NCI-H2227 (cell line): ENCODE data around the gene CALN1.

Experiments used
- DNase-seq: peaks from one replicate; lab custom pipeline; 2025; ENCODE audit not compliant: unreplicated experiment; lab: John Stamatoyannopoulos, UW

The CALN1 gene

GRCh38 chr7:72190919-72191318 is 221.2 kb downstream of the CALN1 start:
- DNase-seq: no peak

GRCh38 chr7:72190146-72190545 is 222.0 kb downstream of the CALN1 start:
- DNase-seq: no peak

GRCh38 chr7:72187179-72187578 is 225.0 kb downstream of the CALN1 start:
- DNase-seq: no peak

- DNase-seq: no peak
Observed at GRCh38 chr7:72183835-72184234, 228.3 kb downstream of the CALN1 start.

- no peak for DNase-seq
Observed at GRCh38 chr7:72182036-72182435, 230.1 kb downstream of the CALN1 start.

GRCh38 chr7:72176875-72177274 is 235.3 kb downstream of the CALN1 start:
- DNase-seq: no peak

GRCh38 chr7:72170475-72170874 is 241.7 kb downstream of the CALN1 start:
- DNase-seq: no peak

GRCh38 chr7:72163271-72163670 is 248.9 kb downstream of the CALN1 start:
- DNase-seq: no peak

- DNase-seq: no peak
Observed at GRCh38 chr7:72161534-72161933, 250.6 kb downstream of the CALN1 start.

GRCh38 chr7:72159911-72160310 is 252.2 kb downstream of the CALN1 start:
- no peak for DNase-seq

GRCh38 chr7:72156671-72157070 is 255.5 kb downstream of the CALN1 start:
- no peak for DNase-seq

- DNase-seq: no peak
Observed at GRCh38 chr7:72153132-72153512, 259.0 kb downstream of the CALN1 start.

- DNase-seq: no peak
Observed at GRCh38 chr7:72152161-72153131, 259.7 kb downstream of the CALN1 start.

GRCh38 chr7:72140566-72140965 is 271.6 kb downstream of the CALN1 start:
- no peak for DNase-seq

GRCh38 chr7:72127136-72127535 is 285.0 kb downstream of the CALN1 start:
- DNase-seq: no peak

- DNase-seq: no peak
Observed at GRCh38 chr7:72123913-72124312, 288.2 kb downstream of the CALN1 start.

GRCh38 chr7:72118366-72118765 is 293.8 kb downstream of the CALN1 start:
- DNase-seq: no peak

- DNase-seq: no peak
Observed at GRCh38 chr7:72114129-72114528, 298.0 kb downstream of the CALN1 start.

- DNase-seq: no peak
Observed at GRCh38 chr7:72112992-72113391, 299.1 kb downstream of the CALN1 start.

- no peak for DNase-seq
Observed at GRCh38 chr7:72112530-72112929, 299.6 kb downstream of the CALN1 start.

GRCh38 chr7:72111086-72111485 is 301.1 kb downstream of the CALN1 start:
- DNase-seq: no peak

GRCh38 chr7:72109566-72109965 is 302.6 kb downstream of the CALN1 start:
- DNase-seq: no peak

GRCh38 chr7:72106405-72106804 is 305.7 kb downstream of the CALN1 start:
- DNase-seq: no peak
